GM23248 (cell line): ENCODE data around the gene PMS2.

ENCODE experiments used
- EZH2 ChIP-seq: fragments of 200-600 bp; sonication (generic); IDR thresholded peaks from 2 replicates; pipeline ENCODE4 v1.6.1; 2018; ENCODE audit warnings: antibody characterized with exemption, mild to moderate bottlenecking; ENCODE audit not compliant: insufficient read depth, poor library complexity, severe bottlenecking
- EZH2phosphoT487 ChIP-seq: fragments of 200-600 bp; sonication (generic); IDR thresholded peaks from 2 replicates; pipeline ENCODE4 v1.6.1; 2018; ENCODE audit warnings: antibody characterized with exemption, moderate library complexity, mild to moderate bottlenecking, low read depth; ENCODE audit not compliant: insufficient read depth

DNA sequence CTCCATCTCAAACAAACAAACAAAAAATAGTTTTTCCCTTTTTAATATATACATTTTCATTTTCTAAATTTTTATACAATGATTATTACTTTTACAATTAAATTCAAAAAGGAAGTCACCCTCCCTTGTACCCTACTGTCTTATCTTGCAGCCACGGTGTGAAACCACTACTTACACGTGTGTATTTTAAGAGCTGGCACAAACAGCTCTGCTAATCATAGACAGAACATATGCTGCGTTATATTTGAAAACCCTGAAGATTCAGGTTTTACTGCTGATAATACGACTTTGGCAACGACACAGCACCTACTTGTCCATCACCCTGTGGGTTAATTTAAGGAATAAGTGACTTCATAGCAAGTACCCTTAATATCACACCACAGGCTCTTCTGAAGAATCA is 23.3 kb upstream of the PMS2 start:
- no peak for TF ChIP-seq EZH2
- TF ChIP-seq EZH2phosphoT487 = no peak
